Mesendoderm (in vitro differentiated cells): Measurements from ENCODE around the gene AADACL2.

Source experiments
- DNase-seq: peaks from one replicate; pipeline ENCODE4 v3.0.0; 2013
- H2AK5ac ChIP-seq: 2 replicates; pipeline ENCODE4 v1.6.1; 2013; ENCODE audit warnings: low read length, inconsistent platforms
- H2BK120ac ChIP-seq: 2 replicates; pipeline ENCODE4 v1.6.1; 2013; ENCODE audit warnings: low read depth, mild to moderate bottlenecking, low read length, moderate library complexity, mixed read lengths
- H2BK15ac ChIP-seq: replicated peaks from 2 replicates; pipeline ENCODE4 v1.6.1; 2013; ENCODE audit warnings: low read depth, mild to moderate bottlenecking, moderate library complexity
- H2BK5ac ChIP-seq: 2 replicates; pipeline ENCODE4 v1.6.1; 2013; ENCODE audit warnings: low read length, inconsistent platforms
- H3K18ac ChIP-seq: 2 replicates; pipeline ENCODE4 v1.6.1; 2013; ENCODE audit warnings: mild to moderate bottlenecking, low read length, mixed read lengths
- H3K23ac ChIP-seq: one replicate; pipeline ENCODE4 v1.6.1; 2013; ENCODE audit warnings: low read length
- H3K27ac ChIP-seq: 2 replicates; pipeline ENCODE4 v1.5.1; 2013; ENCODE audit warnings: low read depth, mild to moderate bottlenecking, inconsistent platforms, low read length, moderate library complexity
- H3K27me3 ChIP-seq: 2 replicates; pipeline ENCODE4 v1.6.1; 2013; ENCODE audit warnings: low read length, control low read depth, mild to moderate bottlenecking, inconsistent platforms; ENCODE audit not compliant: insufficient read depth, poor library complexity
- H3K36me3 ChIP-seq: 2 replicates; pipeline ENCODE4 v1.6.1; 2013; ENCODE audit warnings: low read length, inconsistent platforms; ENCODE audit not compliant: control insufficient read depth, insufficient read depth
- H3K4ac ChIP-seq: one replicate; pipeline ENCODE4 v1.6.1; 2013; ENCODE audit warnings: low read depth, mild to moderate bottlenecking, low read length, moderate library complexity
- H3K4me1 ChIP-seq: 2 replicates; pipeline ENCODE4 v1.6.1; 2013; ENCODE audit warnings: low read depth, low read length, inconsistent platforms; ENCODE audit not compliant: control insufficient read depth
- H3K4me2 ChIP-seq: 2 replicates; pipeline ENCODE4 v1.6.1; 2013; ENCODE audit warnings: low read length
- H3K4me3 ChIP-seq: 2 replicates; pipeline ENCODE4 v1.5.1; 2013; ENCODE audit warnings: mild to moderate bottlenecking, low read length
- H3K56ac ChIP-seq: one replicate; pipeline ENCODE4 v1.6.1; 2013; ENCODE audit warnings: low read length
- H3K79me1 ChIP-seq: 2 replicates; pipeline ENCODE4 v1.6.1; 2013; ENCODE audit warnings: low read length, inconsistent platforms
- H3K79me2 ChIP-seq: 2 replicates; pipeline ENCODE4 v1.6.1; 2013; ENCODE audit warnings: mild to moderate bottlenecking, low read length; ENCODE audit not compliant: control insufficient read depth, insufficient read depth
- H3K9ac ChIP-seq: 2 replicates; pipeline ENCODE4 v1.6.1; 2013; ENCODE audit warnings: low read length, inconsistent platforms
- H4K5ac ChIP-seq: one replicate; pipeline ENCODE4 v1.6.1; 2013; ENCODE audit warnings: low read length
- H4K8ac ChIP-seq: one replicate; pipeline ENCODE4 v1.6.1; 2013; ENCODE audit warnings: low read depth, mild to moderate bottlenecking, control low read depth, low read length, moderate library complexity
- WGBS: extraction: QIAGEN DNeasy Blood & Tissue Kit; methylation state at CpG from one replicate; pipeline ENCODE4 v1.1.7; 2013; ENCODE audit warnings: low lambda C conversion rate, missing lambda C conversion rate; ENCODE audit not compliant: insufficient coverage; ENCODE audit errors: extremely low coverage; 5-methylcytosine and 5-hydroxymethylcytosine counted together

AADACL2 gene

DNA sequence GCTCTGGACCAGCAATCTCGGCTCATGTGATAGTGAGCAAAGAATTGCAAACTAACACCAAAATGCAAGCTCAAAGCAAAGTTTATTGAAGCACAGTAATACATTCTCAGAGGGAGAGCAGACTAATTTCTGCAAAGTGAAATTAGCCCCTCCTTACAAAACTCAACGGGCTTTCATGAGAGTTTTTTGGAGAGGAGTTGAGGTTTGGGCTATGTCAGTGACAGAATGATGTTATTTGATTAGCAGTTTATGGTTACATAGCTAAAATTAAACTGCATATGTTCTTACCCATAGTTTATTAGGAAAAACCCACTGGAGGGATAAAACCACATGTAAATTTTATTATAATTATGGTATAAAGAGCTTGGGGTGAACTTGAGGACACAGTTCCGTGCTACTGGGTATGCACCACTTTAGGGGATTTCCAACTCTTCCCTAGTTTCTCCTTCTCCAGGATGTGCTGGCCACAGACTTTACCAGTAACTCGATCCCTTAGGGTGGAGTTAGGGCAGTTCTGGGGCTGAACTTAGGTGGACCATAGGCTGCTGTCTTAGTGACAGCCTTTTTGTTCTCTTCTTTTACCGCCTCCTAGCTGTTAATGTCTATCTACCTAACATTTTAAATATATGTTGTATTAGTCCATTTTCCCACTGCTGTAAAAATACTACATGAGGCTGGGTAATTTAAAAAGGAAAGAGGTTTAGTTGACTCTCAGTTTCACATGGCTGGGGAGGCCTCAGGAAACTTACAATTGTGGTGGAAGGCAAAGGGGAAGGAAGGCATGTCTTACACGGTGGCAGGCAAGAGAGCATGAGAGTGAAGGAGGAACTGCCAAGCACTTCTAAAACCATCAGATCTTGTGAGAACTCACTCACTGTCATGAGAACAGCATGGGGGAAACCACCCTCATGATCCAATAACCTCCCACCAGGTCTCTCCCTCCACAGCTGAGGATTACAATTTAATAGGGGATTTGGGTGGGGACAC lies 8.9 kb upstream of the AADACL2 start:
- H3K27me3 ChIP-seq, result no peaks in the 10 kb centered on the region
- no peak overlapping the region for H3K18ac ChIP-seq
- no CpG with 5 or more reads among the region's 6 CpGs for WGBS
- H2BK120ac ChIP-seq, result no peak overlapping the region
- no peaks in the 10 kb centered on the region for H3K4me1 ChIP-seq
- H2BK15ac ChIP-seq, result no peak overlapping the region
- H3K27ac ChIP-seq, result no peak overlapping the region
- H3K4ac ChIP-seq, result no peak overlapping the region
- no peak overlapping the region for H4K8ac ChIP-seq
- DNase-seq, result no peak
- no peaks in the 10 kb centered on the region for H3K79me2 ChIP-seq
- no peak overlapping the region for H3K23ac ChIP-seq
- no peak overlapping the region for H2AK5ac ChIP-seq
- no peak overlapping the region for H3K56ac ChIP-seq
- H3K4me3 ChIP-seq, result no peak overlapping the region
- no peak overlapping the region for H2BK5ac ChIP-seq
- no peaks in the 10 kb centered on the region for H3K79me1 ChIP-seq
- H3K36me3 ChIP-seq, result no peaks in the 10 kb centered on the region
- no peak overlapping the region for H3K4me2 ChIP-seq
- H3K9ac ChIP-seq, result no peak overlapping the region
- no peak overlapping the region for H4K5ac ChIP-seq

DNA sequence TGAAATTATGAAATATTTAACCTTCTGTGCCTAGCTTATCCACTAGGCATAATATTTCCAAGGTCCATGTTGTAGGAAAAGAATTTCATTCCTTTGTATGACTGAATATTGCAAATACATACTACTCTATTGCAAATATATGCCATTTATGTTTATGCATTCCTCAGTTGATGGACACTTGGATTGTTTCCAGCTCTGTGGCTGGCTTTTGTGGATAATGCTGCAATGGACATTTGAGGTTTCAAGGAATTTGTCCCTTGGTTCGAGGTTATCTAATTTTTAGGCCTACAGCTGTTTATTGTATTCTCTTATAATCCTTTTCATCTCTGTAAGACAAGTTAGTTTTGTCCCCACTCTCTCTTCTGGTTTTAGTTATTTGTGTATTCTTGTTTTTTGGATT lies 7.7 kb upstream of the AADACL2 start:
- no peaks in the 10 kb centered on the region for H3K4me1 ChIP-seq
- no peak overlapping the region for H2BK15ac ChIP-seq
- no peak overlapping the region for H3K9ac ChIP-seq
- no peak overlapping the region for H3K23ac ChIP-seq
- no peak overlapping the region for H3K4me2 ChIP-seq
- no peak overlapping the region for H3K56ac ChIP-seq
- H3K27ac ChIP-seq, result no peak overlapping the region
- no peak overlapping the region for H2AK5ac ChIP-seq
- H3K4ac ChIP-seq, result no peak overlapping the region
- no peak overlapping the region for H4K5ac ChIP-seq
- H3K18ac ChIP-seq, result no peak overlapping the region
- H2BK5ac ChIP-seq, result no peak overlapping the region
- H3K79me2 ChIP-seq, result no peaks in the 10 kb centered on the region
- H4K8ac ChIP-seq, result no peak overlapping the region
- H3K79me1 ChIP-seq, result no peaks in the 10 kb centered on the region
- no peaks in the 10 kb centered on the region for H3K27me3 ChIP-seq
- no peak overlapping the region for H3K4me3 ChIP-seq
- no CpG with 5 or more reads among the region's 1 CpG for WGBS
- no peak overlapping the region for H2BK120ac ChIP-seq
- DNase-seq, result no peak
- H3K36me3 ChIP-seq, result no peaks in the 10 kb centered on the region

DNA sequence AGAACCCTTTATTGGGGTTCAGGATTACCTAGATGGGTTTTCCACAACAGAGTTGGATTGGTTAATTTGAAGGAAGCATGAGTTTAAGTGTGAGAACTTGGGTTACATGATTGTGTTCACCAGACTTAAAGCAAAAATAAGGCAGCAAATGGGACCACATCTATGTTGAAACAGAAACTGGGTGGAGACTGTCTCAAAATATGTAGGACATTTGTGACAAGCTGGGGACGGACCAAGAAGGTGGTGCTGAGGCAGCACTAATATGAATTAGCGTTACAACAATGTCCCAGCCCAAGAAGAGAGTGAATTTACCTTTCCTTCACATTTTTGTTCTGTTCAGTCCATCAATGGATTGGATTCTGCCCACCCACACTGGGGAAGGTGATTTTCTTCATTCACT lies 866 bp upstream of the AADACL2 start:
- WGBS, result no CpG with 5 or more reads among the region's 2 CpGs
- Histone ChIP-seq H2BK120ac (no peak overlapping the region), H3K18ac (no peak overlapping the region), H2BK5ac (no peak overlapping the region), H4K8ac (no peak overlapping the region), H2AK5ac (no peak overlapping the region), H2BK15ac (no peak overlapping the region), H3K27me3 (no peaks in the 10 kb centered on the region), H3K36me3 (no peaks in the 10 kb centered on the region), H3K4me3 (no peak overlapping the region), H3K23ac (no peak overlapping the region), H3K4ac (no peak overlapping the region), H3K79me2 (no peaks in the 10 kb centered on the region), H3K9ac (no peak overlapping the region), H3K27ac (no peak overlapping the region), H3K56ac (no peak overlapping the region), H3K79me1 (no peaks in the 10 kb centered on the region), H4K5ac (no peak overlapping the region), H3K4me2 (no peak overlapping the region), H3K4me1 (no peaks in the 10 kb centered on the region)
- DNase-seq, result no peak

DNA sequence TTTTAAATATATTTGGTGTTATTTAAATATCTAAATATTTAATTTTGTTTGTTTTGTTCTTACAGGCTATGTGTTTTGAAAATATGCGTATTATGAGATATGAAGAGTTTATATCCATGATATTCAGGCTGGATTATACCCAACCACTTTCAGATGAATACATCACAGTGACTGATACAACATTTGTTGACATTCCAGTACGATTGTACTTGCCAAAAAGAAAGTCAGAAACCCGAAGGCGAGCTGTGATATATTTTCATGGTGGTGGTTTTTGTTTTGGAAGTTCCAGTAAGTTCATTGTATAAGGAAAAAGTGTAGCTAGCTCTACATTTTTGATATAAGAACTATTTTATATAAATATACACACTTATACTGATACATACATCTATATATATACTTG lies 6.9 kb downstream of the AADACL2 start:
- H3K79me2 ChIP-seq, result no peaks in the 10 kb centered on the region
- no peak overlapping the region for H3K23ac ChIP-seq
- no peak overlapping the region for H3K4ac ChIP-seq
- no peaks in the 10 kb centered on the region for H3K27me3 ChIP-seq
- WGBS, result 100% methylated on average over 1 of the region's 4 CpGs
- H4K8ac ChIP-seq, result no peak overlapping the region
- no peak overlapping the region for H4K5ac ChIP-seq
- no peaks in the 10 kb centered on the region for H3K36me3 ChIP-seq
- DNase-seq, result no peak
- H3K4me3 ChIP-seq, result no peak overlapping the region
- no peak overlapping the region for H2BK5ac ChIP-seq
- no peaks in the 10 kb centered on the region for H3K4me1 ChIP-seq
- H3K27ac ChIP-seq, result no peak overlapping the region
- H3K9ac ChIP-seq, result no peak overlapping the region
- H3K18ac ChIP-seq, result no peak overlapping the region
- no peak overlapping the region for H3K4me2 ChIP-seq
- H2AK5ac ChIP-seq, result no peak overlapping the region
- no peak overlapping the region for H2BK120ac ChIP-seq
- no peaks in the 10 kb centered on the region for H3K79me1 ChIP-seq
- H2BK15ac ChIP-seq, result no peak overlapping the region
- H3K56ac ChIP-seq, result no peak overlapping the region

DNA sequence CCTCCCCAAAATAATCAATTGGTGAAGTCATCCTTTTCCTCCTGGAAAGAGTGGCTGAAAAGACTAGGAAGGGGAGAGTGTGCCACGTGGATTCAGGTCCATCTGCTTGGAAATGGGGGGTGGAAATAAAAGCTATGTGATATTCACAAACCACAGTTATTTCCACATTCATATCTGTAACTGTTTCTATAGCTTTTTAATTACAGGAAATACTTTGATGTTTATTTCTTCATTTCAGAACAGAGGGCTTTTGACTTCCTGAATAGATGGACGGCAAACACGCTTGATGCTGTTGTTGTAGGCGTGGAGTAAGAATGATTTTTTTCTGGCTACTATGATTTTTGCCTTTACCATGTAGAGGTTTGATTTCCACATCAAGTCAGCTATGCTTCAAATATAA lies 10.1 kb downstream of the AADACL2 start:
- H2BK5ac ChIP-seq, result no peak overlapping the region
- no peak overlapping the region for H3K9ac ChIP-seq
- no peak overlapping the region for H3K4me2 ChIP-seq
- no peaks in the 10 kb centered on the region for H3K79me1 ChIP-seq
- H2AK5ac ChIP-seq, result no peak overlapping the region
- H4K8ac ChIP-seq, result no peak overlapping the region
- H2BK120ac ChIP-seq, result no peak overlapping the region
- no peak overlapping the region for H3K4me3 ChIP-seq
- no peak overlapping the region for H3K4ac ChIP-seq
- H3K27me3 ChIP-seq, result no peaks in the 10 kb centered on the region
- H4K5ac ChIP-seq, result no peak overlapping the region
- H3K36me3 ChIP-seq, result no peaks in the 10 kb centered on the region
- H3K18ac ChIP-seq, result no peak overlapping the region
- no peak overlapping the region for H3K27ac ChIP-seq
- H3K4me1 ChIP-seq, result no peaks in the 10 kb centered on the region
- no peak overlapping the region for H3K56ac ChIP-seq
- H2BK15ac ChIP-seq, result no peak overlapping the region
- no CpG with 5 or more reads among the region's 4 CpGs for WGBS
- no peaks in the 10 kb centered on the region for H3K79me2 ChIP-seq
- no peak overlapping the region for H3K23ac ChIP-seq
- no peak for DNase-seq

DNA sequence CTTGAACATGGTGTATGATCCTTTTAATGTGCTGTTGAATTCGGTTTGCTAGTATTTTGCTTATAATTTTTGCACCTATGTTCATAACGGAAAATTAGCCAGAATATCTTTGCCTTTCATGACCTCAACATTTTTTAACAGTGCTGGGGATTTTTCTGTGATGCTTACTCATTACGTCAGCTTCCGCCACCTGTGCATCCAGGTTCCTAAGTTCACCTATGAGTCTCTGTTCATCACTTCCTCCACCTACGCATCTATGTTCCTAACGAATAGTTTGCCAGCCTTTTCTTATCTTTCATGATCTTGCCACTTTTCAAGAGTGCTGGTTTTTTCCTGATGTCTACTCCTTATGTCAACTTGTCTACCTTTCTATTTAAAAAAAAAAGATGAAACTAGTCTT lies 16.5 kb downstream of the AADACL2 start:
- Histone ChIP-seq H3K79me2 (no peaks in the 10 kb centered on the region), H3K23ac (no peak overlapping the region), H3K4me1 (no peaks in the 10 kb centered on the region), H4K8ac (no peak overlapping the region), H3K4me3 (no peak overlapping the region), H3K79me1 (no peaks in the 10 kb centered on the region), H2BK15ac (no peak overlapping the region), H3K36me3 (no peaks in the 10 kb centered on the region), H3K4ac (no peak overlapping the region), H2BK5ac (no peak overlapping the region), H2BK120ac (no peak overlapping the region), H3K56ac (no peak overlapping the region), H3K9ac (no peak overlapping the region), H3K18ac (no peak overlapping the region), H3K4me2 (no peak overlapping the region), H4K5ac (no peak overlapping the region), H2AK5ac (no peak overlapping the region), H3K27me3 (no peaks in the 10 kb centered on the region), H3K27ac (no peak overlapping the region)
- no peak for DNase-seq
- no CpG with 5 or more reads among the region's 6 CpGs for WGBS
